GM13977 (cell line): ENCODE measurements around the gene LENG9.
"Not testable (repeated sequence)": the region's sequence is repeated elsewhere in the genome, so short reads cannot be mapped to it uniquely, and the experiment has no call there.

ENCODE experiments used
- DNase-seq: peaks from one replicate; pipeline ENCODE4 v3.0.0; 2012; ENCODE audit warnings: low spot score
- in situ Hi-C: fragments of 300-500 bp; cut with MboI; formaldehyde crosslinking; loops from one replicate; pipeline ENCODE4 v1.12.0; 2022; ENCODE audit warnings: low sequenced_read_pairs, low pct_unique_long_range_greater_than_20kb, mixed read lengths, inconsistent platforms; ENCODE audit not compliant: unreplicated experiment
- TF ChIP-seq, protein P1 (sequence below): IDR thresholded peaks from 2 replicates; pipeline ENCODE4 v1.5.1; 2012; ENCODE audit warnings: mild to moderate bottlenecking, control low read depth; ENCODE audit not compliant: insufficient read depth; ENCODE audit errors: extremely low read depth, missing control alignments

LENG9 gene

DNA sequence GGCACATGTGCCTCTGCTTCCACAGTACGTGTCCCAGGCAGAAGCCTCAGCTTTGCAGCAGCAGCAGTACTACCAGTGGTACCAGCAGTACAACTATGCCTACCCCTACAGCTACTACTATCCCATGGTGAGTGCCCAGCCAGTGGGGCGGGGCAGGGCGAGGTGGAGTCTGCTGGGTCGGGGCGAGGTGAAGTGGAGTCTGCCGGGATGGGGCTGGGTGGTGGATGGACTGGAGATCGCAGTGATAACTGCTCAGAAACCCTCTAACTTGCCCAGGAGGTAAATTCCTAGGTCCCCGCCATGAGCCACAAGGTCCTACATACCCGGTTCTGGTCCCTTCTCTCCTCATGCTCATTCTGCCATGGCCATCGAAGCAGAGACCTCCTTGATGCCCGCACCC is 11.0 kb downstream of the LENG9 start:
- TF ChIP-seq, protein P1, sequence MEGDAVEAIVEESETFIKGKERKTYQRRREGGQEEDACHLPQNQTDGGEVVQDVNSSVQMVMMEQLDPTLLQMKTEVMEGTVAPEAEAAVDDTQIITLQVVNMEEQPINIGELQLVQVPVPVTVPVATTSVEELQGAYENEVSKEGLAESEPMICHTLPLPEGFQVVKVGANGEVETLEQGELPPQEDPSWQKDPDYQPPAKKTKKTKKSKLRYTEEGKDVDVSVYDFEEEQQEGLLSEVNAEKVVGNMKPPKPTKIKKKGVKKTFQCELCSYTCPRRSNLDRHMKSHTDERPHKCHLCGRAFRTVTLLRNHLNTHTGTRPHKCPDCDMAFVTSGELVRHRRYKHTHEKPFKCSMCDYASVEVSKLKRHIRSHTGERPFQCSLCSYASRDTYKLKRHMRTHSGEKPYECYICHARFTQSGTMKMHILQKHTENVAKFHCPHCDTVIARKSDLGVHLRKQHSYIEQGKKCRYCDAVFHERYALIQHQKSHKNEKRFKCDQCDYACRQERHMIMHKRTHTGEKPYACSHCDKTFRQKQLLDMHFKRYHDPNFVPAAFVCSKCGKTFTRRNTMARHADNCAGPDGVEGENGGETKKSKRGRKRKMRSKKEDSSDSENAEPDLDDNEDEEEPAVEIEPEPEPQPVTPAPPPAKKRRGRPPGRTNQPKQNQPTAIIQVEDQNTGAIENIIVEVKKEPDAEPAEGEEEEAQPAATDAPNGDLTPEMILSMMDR: no peak
- no peak for DNase-seq
- in situ Hi-C loops: loop anchor here (25.0 kb wide), 2 partner anchors 660 to 1160 kb away; partner anchors contain the start of genes PPP1R12C, ZNF524, ZNF784 and ZNF865

DNA sequence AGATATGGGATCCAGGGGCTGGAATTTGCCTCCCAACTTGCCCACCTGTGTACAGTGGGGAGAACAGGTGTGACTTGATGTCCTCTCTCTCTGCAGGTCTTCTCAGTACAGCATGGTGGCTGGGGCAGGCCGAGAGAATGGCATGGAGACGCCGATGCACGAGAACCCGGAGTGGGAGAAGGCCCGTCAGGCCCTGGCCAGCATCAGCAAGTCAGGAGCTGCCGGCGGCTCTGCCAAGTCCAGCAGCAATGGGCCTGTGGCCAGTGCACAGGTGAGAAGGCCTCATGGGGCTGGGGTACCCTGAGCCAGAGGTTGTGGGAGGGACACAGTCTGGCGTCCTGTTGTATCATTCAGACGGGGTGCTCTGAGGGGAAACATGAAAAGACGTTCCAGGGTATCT is 11.6 kb downstream of the LENG9 start:
- DNase-seq: no peak
- in situ Hi-C loops: loop anchor here (25.0 kb wide), 2 partner anchors 660 to 1160 kb away; partner anchors contain the start of genes PPP1R12C, ZNF524, ZNF784 and ZNF865
- TF ChIP-seq, protein P1: no peak

DNA sequence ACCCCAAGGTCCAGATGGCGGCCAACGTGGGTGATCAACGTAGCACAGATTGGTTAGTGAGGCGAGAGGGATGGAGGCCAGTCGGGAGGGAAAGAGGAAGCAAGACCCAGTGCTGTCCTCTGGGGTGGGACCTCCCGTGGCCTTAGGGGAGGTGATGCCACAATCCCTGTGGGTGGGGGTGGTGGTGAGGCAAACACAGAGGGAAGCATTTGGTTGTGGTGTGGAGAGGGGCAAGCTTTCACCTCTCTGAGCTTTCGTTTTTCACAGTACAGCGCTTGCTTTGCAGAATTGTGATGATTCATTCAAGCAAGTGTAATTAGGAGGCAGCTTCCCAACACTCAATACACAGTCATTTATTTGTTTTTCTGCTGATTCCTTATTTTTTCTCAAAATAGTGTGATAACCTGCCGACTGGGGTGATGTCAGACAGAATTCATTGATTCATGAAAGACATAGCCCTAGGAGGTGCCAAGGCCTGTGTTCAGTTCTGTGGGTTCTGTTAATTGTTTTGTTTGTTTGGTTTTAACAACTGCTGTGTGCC is 12.2 kb downstream of the LENG9 start:
- TF ChIP-seq, protein P1: no peak
- DNase-seq: no peak
- in situ Hi-C loops: loop anchor here (25.0 kb wide), 2 partner anchors 661 to 1161 kb away; partner anchors contain the start of genes PPP1R12C, ZNF524, ZNF784 and ZNF865

DNA sequence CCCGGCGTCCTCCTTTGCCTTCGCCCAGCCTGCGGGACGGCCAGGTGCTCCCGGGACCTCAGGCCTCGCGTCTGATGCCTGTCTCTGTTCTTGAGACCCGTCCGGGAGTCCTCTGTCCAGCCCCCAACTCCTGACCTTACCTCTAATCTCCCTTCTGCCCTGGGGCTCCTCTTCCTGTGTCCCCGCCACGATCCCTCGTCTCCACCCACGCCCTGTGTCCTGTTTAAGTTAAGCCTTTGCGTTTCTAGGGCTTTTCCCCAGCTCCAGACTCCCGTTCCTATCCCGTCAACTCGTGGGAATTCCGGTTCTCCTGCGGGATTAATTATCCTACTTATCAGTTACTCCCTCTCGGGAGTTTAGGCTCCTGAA is 13.9 kb downstream of the LENG9 start:
- in situ Hi-C loops: loop anchor here (25.0 kb wide), 2 partner anchors 663 to 1163 kb away; partner anchors contain the start of genes PPP1R12C, ZNF524, ZNF784 and ZNF865
- DNase-seq: no peak
- TF ChIP-seq, protein P1: no peak

DNA sequence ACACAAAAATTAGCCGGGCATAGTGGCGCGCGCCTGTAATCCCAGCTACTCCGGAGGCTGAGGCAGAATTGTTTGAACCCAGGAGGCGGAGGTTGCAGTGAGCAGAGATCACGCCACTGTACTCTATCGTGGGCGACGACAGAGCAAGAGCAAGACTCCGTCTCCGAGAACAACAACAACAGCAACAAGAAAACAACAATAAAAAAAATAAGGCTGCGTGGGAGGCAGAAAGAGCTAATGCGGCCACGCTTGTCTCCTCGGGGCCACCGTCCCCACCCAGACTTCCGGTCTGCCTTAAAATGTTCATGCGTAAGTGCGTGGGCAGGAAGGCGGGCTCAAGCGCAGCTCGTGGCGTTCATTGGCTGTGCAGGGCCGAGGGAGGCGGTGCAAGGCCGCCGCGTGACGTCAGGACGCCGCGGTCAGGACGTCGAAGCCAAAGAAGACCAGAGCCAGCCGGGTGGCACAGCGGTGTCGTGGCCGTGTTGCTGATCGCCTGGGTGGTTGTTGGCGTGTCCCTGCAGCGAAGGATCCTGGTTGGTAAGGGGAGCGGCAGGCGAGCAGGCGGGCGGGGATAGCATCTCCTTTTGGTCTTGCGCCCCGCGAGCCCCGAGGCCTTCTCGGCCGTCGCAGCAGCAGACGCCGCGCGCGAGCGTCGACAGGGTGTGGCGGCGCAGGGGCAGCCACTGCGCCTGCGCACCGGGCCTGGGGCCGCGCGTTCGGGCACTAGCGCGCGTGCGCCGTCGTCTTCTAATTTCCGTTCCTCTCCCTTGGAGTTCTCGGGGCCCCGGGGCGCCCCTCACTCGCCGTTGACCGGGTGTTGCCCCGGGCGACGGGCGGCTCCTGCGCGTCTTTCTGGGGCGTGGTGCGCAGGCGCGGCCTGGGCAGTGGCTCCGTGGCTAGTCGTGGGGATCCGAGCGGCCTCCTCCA is 14.5 kb downstream of the LENG9 start, which contains the start of gene LENG8:
Gene LENG8, plus strand, starts transcription at position 426 of the 927 bp plus-strand sequence. CDS start 2,146 bp downstream, outside the sequence.
- in situ Hi-C loops: no loop called here
- DNase-seq: peak; percentile 98
- TF ChIP-seq, protein P1: no peak

DNA sequence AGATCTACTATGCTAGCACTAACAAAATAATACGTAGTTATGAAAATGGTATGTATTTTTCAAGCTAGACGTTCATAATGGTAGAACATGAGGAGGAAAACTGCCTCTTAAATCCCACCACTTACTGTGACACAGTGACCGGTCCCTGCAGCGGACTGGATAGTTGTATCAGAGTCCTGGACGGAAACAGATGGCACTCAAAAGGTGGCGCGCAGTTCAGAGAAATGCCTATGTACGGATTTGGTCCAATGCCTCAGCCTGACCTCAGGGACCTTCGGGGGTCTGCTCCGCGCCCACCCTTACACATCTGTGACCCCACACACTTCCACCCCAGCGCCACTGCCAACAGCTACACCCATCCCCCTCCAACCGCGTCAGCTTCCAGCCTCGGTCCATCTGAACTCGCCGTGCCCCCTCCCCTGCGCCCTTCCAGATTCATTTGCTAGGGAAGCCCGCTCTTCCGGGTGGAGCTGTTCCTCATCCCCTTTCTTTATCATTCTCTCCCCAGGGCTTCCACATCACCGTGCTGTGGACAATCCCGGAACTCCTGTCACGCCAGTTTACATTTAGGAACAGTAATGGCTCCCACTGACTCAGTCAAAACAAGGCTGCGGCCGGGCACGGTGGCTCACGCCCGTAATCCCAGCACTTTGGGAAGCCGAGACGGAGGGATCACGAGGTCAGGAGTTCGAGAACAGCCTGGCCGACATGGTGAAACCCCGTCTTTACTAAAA is 15.4 kb downstream of the LENG9 start:
- TF ChIP-seq, protein P1: no peak
- no peak for DNase-seq
- in situ Hi-C loops: no loop called here

DNA sequence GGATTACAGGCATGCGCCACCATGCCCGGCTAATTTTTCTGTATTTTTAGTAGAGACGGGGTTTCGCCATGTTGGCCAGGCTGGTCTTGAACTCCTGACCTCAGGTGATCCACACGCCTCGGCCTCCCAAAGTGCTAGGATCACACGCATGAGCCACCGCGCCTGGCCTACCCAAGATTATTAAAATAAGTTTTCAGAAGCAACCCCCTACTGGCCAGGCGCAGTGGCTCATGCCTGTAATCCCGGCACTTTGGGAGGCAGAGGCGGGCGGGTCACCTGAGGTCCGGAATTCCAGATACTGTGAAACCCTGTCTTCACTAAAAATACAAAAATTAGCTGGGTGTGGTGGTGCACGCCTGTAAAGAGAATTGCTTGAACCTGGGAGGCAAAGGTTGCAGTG is 17.2 kb downstream of the LENG9 start:
- in situ Hi-C loops, DNase-seq: not testable (repeated sequence)
